ENCODE results near the gene FLNB.

DNA sequence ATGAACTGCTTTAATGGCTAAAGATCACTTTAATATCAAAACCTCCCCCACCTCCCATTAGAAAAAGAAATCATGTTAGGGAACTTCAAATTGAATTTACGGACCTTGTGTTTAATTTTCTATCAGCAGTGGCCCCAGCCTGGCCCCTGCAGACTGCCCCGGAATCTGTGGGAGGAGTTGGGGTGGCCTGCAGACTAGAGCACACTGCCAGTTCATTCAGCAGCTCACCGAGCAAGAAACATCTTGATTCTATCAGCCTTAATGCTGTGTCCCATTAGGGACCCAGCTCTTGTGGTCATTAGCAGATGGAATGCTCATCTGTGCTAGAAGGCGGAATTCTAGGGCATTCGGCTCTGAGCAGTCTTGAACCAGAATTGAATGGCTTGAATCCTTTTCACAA lies 54.2 kb downstream of the FLNB start:
- no peak for TF ChIP-seq CTCF (IDR thresholded peaks at IDR 0.05)
- TF ChIP-seq FOSL2 (IDR thresholded peaks at IDR 0.05; ENCODE audit: borderline replicate concordance, low read depth), result no peak
- TF ChIP-seq TAF1 (IDR thresholded peaks at IDR 0.05; ENCODE audit: borderline replicate concordance, low read depth, low read length), result no peak
- no peak for TF ChIP-seq YY1 (IDR thresholded peaks at IDR 0.05; ENCODE audit: low read depth)
- TF ChIP-seq, protein P1, sequence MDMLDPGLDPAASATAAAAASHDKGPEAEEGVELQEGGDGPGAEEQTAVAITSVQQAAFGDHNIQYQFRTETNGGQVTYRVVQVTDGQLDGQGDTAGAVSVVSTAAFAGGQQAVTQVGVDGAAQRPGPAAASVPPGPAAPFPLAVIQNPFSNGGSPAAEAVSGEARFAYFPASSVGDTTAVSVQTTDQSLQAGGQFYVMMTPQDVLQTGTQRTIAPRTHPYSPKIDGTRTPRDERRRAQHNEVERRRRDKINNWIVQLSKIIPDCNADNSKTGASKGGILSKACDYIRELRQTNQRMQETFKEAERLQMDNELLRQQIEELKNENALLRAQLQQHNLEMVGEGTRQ (IDR thresholded peaks at IDR 0.05; ENCODE audit: borderline replicate concordance, low read depth, low read length), result no peak

Data from SK-N-SH (cell line).